Testis (tissue), 2 donors: ENCODE data around the gene SETDB2.

Experiments
- CTCF ChIP-seq, 3 experiments: fragments of 450-650 bp in 2 of 3; fragments of 200-600 bp in 1 of 3; sonication (generic) in 1 of 3; IDR thresholded peaks; one replicate each; pipeline ENCODE4 v1.5.1; 2016 to 2019; ENCODE audit warnings: antibody characterized with exemption in 3 of 3, mild to moderate bottlenecking in 2 of 3, moderate library complexity in 1 of 3
- POLR2A ChIP-seq: fragments of 450-650 bp; IDR thresholded peaks from one replicate; pipeline ENCODE4 v1.6.1; 2017; ENCODE audit warnings: antibody characterized with exemption, mild to moderate bottlenecking, moderate library complexity

DNA sequence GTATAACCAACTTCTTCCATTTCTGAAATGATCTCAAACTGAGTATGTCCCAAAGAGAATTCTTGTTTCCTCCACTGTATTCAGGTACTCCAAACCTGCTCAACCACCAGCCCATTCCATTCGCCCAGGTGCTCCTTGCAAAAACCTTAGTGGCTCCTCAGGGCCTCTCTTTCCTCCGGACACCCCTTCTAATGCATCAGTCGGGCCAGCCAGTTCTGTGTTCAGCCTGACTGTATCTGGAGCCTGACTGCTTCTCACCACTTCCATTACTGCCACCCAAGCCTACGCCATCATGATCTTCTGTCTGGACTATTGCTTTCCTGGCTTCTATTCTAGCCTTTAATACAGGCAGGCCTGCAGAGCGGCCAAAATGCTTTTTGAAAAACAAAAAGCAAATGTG lies 53.2 kb downstream of the SETDB2 start:
- TF ChIP-seq POLR2A: no peak
- no peak for TF ChIP-seq CTCF (IDR thresholded peaks at IDR 0.05)
